Stimulated activated CD4-positive, alpha-beta T cell treated with anti-CD3 and anti-CD28 coated beads, Interleukin-4, amount 100 ng/mL, for 48 hours (primary cell): ENCODE data around the gene THRAP3.
"Not testable (repeated sequence)": the region's sequence is repeated elsewhere in the genome, so short reads cannot be mapped to it uniquely, and the experiment has no call there.

Source experiments
- DNase-seq, 2 donors: peaks; one replicate each; pipeline ENCODE4 v3.0.0-alpha.2; 2020; ENCODE audit warnings: low read depth in 2 of 2

Gene THRAP3

GRCh38 chr1:36223996-36224536 is at the start of gene THRAP3:
Gene THRAP3 (plus strand): TSS chr1:36224443. CDS start chr1:36282564, 58,121 bp downstream.
- DNase-seq = peak; percentile 98 to 100

GRCh38 chr1:36174713-36175112 is 49.5 kb upstream of the THRAP3 start:
- no peak for DNase-seq

- DNase-seq = no peak
These were observed 48.8 kb upstream of the THRAP3 start for GRCh38 chr1:36175137-36176095.

- no peak for DNase-seq
These were observed 47.9 kb upstream of the THRAP3 start for GRCh38 chr1:36176106-36176949.

GRCh38 chr1:36177589-36178431 is 46.4 kb upstream of the THRAP3 start:
- DNase-seq = no peak

- DNase-seq = no peak
These were observed 45.6 kb upstream of the THRAP3 start for GRCh38 chr1:36178471-36179219.

GRCh38 chr1:36179220-36179600 is 45.0 kb upstream of the THRAP3 start:
- no peak for DNase-seq

GRCh38 chr1:36182734-36183133 is 41.5 kb upstream of the THRAP3 start:
- no peak for DNase-seq

- DNase-seq = no peak
These were observed 40.9 kb upstream of the THRAP3 start for GRCh38 chr1:36183309-36183856.

- DNase-seq = peak; percentile 56 to 67
These were observed 36.2 kb upstream of the THRAP3 start for GRCh38 chr1:36187800-36188593.

- not testable (repeated sequence) for DNase-seq
These were observed 27.4 kb upstream of the THRAP3 start for GRCh38 chr1:36196805-36197204.

- DNase-seq = no peak
These were observed 25.6 kb upstream of the THRAP3 start for GRCh38 chr1:36198641-36199040.

- no peak for DNase-seq
These were observed 24.1 kb upstream of the THRAP3 start for GRCh38 chr1:36199934-36200741.

GRCh38 chr1:36203027-36203553 is 21.2 kb upstream of the THRAP3 start:
- DNase-seq = no peak

- DNase-seq = no peak
These were observed 20.5 kb upstream of the THRAP3 start for GRCh38 chr1:36203554-36204346.

GRCh38 chr1:36204347-36204909 is 19.8 kb upstream of the THRAP3 start:
- DNase-seq = no peak

- DNase-seq = no peak
These were observed 17.9 kb upstream of the THRAP3 start for GRCh38 chr1:36206323-36206858.
